Kidney tubule cell (primary cell): ENCODE results near the gene DYRK3.
"Not testable (repeated sequence)": the region's sequence is repeated elsewhere in the genome, so short reads cannot be mapped to it uniquely, and the experiment has no call there.

Source experiments
- DNase-seq: peaks from one replicate; pipeline ENCODE4 v3.0.0-alpha.2; 2018; ENCODE audit warnings: low spot score

DYRK3 gene

GRCh38 chr1:206635080-206635977 is at the start of gene DYRK3:
TSS of gene DYRK3 (plus strand) at chr1:206635536. CDS start at chr1:206635704, 168 bp downstream.
- peak; percentile 93 for DNase-seq

GRCh38 chr1:206586501-206587445 is 48.6 kb upstream of the DYRK3 start:
- no peak for DNase-seq

GRCh38 chr1:206587904-206588303 is 47.4 kb upstream of the DYRK3 start:
- DNase-seq = no peak

- no peak for DNase-seq
These were observed 46.8 kb upstream of the DYRK3 start for GRCh38 chr1:206588492-206588891.

- DNase-seq = peak; percentile 78
These were observed 46.1 kb upstream of the DYRK3 start for GRCh38 chr1:206589206-206589605.

GRCh38 chr1:206590025-206590758 is 45.1 kb upstream of the DYRK3 start:
- DNase-seq = peak; percentile 77

GRCh38 chr1:206591226-206591625 is 44.1 kb upstream of the DYRK3 start:
- no peak for DNase-seq

- DNase-seq = no peak
These were observed 43.6 kb upstream of the DYRK3 start for GRCh38 chr1:206591696-206592095.

GRCh38 chr1:206593351-206593925 is 41.9 kb upstream of the DYRK3 start:
- DNase-seq = no peak

- no peak for DNase-seq
These were observed 39.6 kb upstream of the DYRK3 start for GRCh38 chr1:206595581-206596318.

- no peak for DNase-seq
These were observed 39.0 kb upstream of the DYRK3 start for GRCh38 chr1:206596319-206596666.

GRCh38 chr1:206600527-206600926 is 34.8 kb upstream of the DYRK3 start:
- DNase-seq = no peak

- no peak for DNase-seq
These were observed 30.5 kb upstream of the DYRK3 start for GRCh38 chr1:206604861-206605260.

GRCh38 chr1:206606867-206607266 is 28.5 kb upstream of the DYRK3 start:
- peak; percentile 55 for DNase-seq

GRCh38 chr1:206608108-206608698 is 27.1 kb upstream of the DYRK3 start:
- DNase-seq = peak; percentile 51

- DNase-seq = no peak
These were observed 25.9 kb upstream of the DYRK3 start for GRCh38 chr1:206609229-206609991.

- DNase-seq = peak; percentile 93
These were observed 23.0 kb upstream of the DYRK3 start, which contains the start of gene EIF2D for GRCh38 chr1:206612129-206612876. TSS of gene EIF2D (minus strand) at chr1:206612465. CDS start at chr1:206612342, 123 bp downstream.

GRCh38 chr1:206626396-206626795 is 8.9 kb upstream of the DYRK3 start:
- DNase-seq = not testable (repeated sequence)

GRCh38 chr1:206628916-206629315 is 6.4 kb upstream of the DYRK3 start:
- no peak for DNase-seq
